GM12892 (cell line): ENCODE measurements around the gene SLCO4C1. TPM values are rescaled to one million over a fixed set of nuclear protein-coding genes. Genes with fewer than 3 reads are reported as not detected.
A peak's percentile ranks its signal among the peaks of the same experiment; 100 is the strongest.
"Not testable (repeated sequence)": the region's sequence is repeated elsewhere in the genome, so short reads cannot be mapped to it uniquely, and the experiment has no call there.

Experiments
- DNase-seq: peaks from one replicate; pipeline ENCODE4 v3.0.0; 2011; ENCODE audit not compliant: insufficient read length
- FAIRE-seq: peaks from 2 replicates; lab custom pipeline; 2011; peaks lifted over from hg19 to GRCh38; lab: Jason Lieb, UNC
- POLR2A ChIP-seq: IDR thresholded peaks from 2 replicates; pipeline ENCODE4 v1.6.1; 2011; ENCODE audit warnings: low read depth, low read length, control low read depth
- POLR2AphosphoS5 ChIP-seq: IDR thresholded peaks from 2 replicates; pipeline ENCODE4 v1.6.1; 2011; ENCODE audit warnings: low read depth, low read length, control low read depth
- TAF1 ChIP-seq: IDR thresholded peaks from 2 replicates; pipeline ENCODE4 v1.6.1; 2011; ENCODE audit warnings: low read depth, mild to moderate bottlenecking, control low read depth, low read length, borderline replicate concordance
- polyA plus RNA-seq: library from polyadenylated mRNA; unstranded; fragments of >200 nt; gene quantifications from one replicate; pipeline ENCODE4 v1.2.1, GENCODE V29; 2012; ENCODE audit warnings: missing spikeins, inconsistent platforms; ENCODE audit not compliant: missing spikeins

SLCO4C1 gene, protein sequence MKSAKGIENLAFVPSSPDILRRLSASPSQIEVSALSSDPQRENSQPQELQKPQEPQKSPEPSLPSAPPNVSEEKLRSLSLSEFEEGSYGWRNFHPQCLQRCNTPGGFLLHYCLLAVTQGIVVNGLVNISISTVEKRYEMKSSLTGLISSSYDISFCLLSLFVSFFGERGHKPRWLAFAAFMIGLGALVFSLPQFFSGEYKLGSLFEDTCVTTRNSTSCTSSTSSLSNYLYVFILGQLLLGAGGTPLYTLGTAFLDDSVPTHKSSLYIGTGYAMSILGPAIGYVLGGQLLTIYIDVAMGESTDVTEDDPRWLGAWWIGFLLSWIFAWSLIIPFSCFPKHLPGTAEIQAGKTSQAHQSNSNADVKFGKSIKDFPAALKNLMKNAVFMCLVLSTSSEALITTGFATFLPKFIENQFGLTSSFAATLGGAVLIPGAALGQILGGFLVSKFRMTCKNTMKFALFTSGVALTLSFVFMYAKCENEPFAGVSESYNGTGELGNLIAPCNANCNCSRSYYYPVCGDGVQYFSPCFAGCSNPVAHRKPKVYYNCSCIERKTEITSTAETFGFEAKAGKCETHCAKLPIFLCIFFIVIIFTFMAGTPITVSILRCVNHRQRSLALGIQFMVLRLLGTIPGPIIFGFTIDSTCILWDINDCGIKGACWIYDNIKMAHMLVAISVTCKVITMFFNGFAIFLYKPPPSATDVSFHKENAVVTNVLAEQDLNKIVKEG
- polyA plus RNA-seq, result 0.21 TPM

DNA sequence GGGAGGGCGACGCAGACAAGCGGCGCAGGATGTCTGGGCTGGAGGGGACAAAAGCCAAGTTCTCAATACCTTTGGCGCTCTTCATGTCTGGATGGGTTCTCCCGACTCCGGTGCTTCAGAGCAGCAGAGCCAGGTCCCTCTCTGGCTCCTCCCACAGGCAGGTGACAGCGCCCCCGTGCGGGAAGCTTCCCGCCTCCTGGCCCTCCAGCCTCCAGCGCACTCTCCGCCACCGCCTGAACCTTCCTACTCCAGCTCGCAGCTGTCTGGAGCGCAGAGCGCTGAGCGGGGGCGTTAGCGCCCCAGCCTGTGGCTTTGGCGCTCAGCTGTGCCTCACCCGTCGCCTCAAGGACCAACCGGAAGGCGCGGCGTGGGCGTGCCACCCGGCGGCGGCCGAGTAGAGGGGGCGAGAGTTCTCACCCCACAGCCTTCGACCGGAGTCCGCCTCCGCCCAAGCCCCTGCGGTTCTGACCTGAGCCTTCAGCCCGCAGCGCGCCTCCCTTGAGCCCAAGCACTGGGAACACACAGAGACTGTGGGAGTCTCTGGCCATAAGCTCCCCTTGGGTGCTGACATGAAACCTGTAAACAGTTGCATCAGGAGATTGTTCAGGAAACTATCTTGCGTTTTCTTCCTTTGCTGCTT lies at the start of gene SLCO4C1:
TSS of gene SLCO4C1 (minus strand) at position 107 of the 640 bp plus-strand sequence. CDS start at position 85, 22 bp downstream.
- peak; percentile 97 for FAIRE-seq
- TF ChIP-seq POLR2A (no peak), TAF1 (no peak), POLR2AphosphoS5 (no peak)
- peak; percentile 59 for DNase-seq

DNA sequence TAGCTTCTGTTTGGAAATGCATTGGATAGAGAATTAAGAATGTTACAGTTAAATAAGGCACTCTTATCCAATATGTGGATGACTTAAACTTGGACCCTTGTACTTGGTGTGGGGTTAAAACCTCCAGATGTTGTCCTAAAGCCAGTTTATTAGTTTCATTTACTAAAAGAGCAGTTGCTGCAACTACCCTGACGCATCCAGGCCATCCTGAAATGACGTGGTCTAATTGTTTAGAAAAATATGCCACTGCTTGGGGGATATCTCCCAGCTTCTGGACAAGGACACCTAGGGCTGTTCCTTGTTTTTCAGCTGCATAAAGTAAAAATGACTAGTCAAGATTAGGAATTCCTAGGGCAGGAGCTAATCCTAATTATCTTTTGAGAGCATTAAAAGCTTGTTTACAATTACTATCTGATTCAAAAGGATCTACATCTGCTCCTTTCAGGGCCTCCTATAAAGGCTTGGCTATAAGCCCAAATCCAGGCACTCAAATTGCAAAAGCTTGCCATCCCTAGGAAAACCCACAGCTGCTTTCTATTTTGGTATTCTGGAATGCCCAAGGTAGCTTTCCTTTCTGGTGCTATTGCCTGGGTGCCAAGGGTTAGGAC lies 45.7 kb upstream of the SLCO4C1 start:
- TF ChIP-seq POLR2A, result no peak
- no peak for TF ChIP-seq TAF1
- no peak for TF ChIP-seq POLR2AphosphoS5
- FAIRE-seq (no peak), DNase-seq (no peak)

DNA sequence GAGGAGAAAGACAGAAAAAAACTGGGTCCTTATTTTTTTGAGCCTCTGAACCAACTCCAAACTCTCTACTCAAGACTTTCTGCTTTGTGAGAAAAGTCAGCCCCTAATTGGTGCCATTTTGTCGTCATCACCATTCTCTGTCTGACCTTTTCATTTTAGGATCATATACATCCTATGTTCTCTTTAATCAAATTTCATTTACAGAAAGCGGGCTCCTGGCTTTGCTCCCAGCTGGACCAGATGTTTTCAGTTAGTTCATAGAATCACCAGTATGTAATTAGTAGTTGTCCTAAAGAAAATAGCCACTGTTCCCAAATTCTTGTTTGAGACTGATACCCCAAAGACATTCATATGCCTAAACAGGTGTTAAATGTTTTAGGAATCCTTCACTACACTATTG lies 28.6 kb upstream of the SLCO4C1 start:
- DNase-seq (no peak), FAIRE-seq (no peak)

DNA sequence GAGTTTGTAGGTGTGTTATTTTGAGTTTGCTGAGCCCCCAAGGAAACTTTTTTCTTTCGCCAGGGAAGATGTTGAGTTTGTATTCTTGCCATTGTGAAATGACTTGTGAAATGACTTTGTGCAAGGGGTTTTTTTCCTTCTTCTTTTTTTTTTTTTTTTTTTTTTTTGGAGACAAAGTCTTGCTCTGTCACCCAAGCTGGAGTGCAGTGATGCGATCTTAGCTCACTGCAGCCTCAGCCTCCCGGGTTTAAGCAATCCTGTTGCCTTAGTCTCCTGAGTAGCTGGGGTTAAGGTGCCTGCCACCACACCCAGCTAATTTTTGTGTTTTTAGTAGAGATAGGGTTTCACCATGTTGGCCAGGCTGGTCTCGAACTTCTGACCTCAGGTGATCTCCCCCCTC lies 22.7 kb upstream of the SLCO4C1 start:
- not testable (repeated sequence) for DNase-seq, FAIRE-seq

More for the DNA sequence above, 28.6 kb upstream of the SLCO4C1 start:
- TF ChIP-seq TAF1 (no peak), POLR2AphosphoS5 (no peak), POLR2A (no peak)

DNA sequence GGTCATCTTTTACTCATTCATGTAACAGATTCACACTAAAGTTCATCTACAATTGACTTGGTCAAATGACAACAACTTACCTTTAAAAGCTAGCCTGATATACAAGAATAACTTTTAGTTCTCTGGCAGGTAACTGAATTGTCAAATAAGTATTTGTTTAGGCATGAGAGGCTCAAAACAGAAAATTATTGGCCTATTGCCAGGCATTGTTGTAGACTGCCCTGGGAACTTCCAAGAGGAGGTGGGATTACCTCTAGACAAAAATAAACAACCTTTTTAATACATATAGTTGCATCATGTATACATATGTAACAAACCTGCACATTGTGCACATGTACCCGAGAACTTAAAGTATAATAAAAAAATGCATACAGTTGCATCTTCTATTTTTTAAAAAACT lies 18.2 kb upstream of the SLCO4C1 start:
- FAIRE-seq, result no peak
- no peak for TF ChIP-seq POLR2A
- no peak for TF ChIP-seq POLR2AphosphoS5
- no peak for TF ChIP-seq TAF1
- DNase-seq, result no peak

DNA sequence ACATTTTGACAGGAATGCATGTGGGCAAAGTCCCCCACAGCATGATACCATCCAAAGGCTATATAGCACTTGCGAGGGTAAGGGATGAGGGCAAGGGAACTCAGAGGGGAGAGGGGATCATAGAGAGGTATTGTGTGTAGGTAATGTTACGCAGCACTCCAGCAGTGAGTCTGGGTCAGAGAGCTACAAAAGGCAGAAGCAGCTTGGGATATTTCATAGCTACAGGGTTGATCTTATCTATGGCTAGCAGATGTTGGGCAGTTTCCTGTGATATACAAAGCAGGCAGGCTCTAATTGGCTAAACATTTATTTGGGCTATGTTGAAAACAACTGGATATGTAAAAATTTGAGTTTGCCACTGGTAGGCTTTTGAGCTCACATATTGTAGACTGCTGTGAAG lies 17.8 kb upstream of the SLCO4C1 start:
- no peak for TF ChIP-seq POLR2AphosphoS5
- TF ChIP-seq TAF1, result no peak
- TF ChIP-seq POLR2A, result no peak

DNA sequence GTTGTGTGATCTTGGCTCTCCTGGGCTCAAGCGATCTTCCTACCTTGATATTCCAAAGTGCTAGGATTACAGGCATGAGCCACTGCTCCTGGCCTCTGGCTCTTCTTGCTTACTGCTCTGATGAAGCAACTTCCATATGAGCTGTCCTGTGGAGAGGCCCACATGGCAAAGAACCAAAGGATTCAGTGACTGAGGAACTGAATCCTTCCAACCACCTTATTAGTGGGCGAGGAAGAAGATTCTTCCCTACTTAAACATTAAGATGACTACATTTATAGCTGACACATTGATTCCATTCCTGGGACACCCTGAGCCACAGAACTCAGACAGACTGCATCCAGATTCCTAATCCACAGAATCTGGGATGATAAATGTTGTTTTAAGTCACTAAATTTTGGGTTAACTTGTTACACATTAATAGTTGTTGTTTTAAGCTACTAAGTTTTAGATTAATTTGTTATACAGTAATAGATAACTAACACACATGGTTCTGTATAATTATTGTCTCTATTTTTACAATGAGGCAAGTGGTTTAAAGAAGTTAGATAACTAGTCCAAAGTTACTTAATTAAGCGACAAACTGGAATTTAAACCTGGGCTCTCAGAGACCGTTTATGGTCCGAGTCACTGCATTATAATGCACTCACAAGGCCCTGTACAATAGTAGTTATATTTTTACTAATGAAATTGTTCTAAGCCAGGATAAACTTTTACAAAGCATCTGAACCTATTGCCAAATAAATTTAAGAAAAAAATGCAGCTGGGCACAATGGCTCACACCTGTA lies 16.7 kb upstream of the SLCO4C1 start:
- TF ChIP-seq POLR2A, result no peak
- no peak for TF ChIP-seq POLR2AphosphoS5
- TF ChIP-seq TAF1, result no peak
- DNase-seq (no peak), FAIRE-seq (no peak)

More for the DNA sequence above, 17.8 kb upstream of the SLCO4C1 start:
- no peak for DNase-seq
- FAIRE-seq, result no peak

DNA sequence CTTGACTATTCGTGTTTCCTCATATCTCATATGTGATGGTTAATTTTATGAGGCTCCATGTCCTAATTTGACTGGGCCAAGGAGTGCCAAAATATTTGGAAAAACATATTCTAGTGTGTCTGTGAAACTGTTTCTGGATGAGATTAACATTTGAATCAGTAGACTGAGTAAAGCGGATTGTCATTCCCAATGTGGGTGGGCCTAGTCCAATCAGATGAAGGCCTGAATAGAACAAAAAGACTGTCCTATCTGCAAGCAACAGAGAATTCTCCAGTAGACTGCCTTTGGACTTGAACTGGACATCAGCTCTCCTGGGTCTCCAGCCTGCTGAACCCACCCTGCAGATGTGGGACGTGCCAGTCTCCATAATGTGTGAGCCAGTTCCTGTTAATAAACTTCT lies 13.5 kb upstream of the SLCO4C1 start:
- DNase-seq, result no peak
- TF ChIP-seq POLR2A (no peak), POLR2AphosphoS5 (no peak)
- FAIRE-seq, result no peak

DNA sequence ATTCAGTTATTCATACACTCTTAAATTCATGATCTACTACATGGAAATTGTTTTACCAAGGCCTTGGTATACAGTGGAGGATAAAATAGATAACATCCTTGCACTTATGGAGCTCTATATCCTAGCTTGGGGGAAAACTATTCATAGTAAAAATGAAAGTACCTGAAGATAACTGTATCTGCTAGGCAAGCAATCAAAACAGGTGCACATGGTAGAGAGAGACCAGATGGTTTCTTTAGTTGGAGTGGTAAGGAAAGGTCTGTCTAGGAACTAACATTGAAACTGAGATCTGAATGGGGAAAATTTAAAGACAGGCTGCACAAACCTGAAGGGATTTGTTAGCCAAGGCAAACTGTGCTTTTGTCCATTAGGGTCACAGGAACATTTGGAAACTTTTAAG lies 11.1 kb upstream of the SLCO4C1 start:
- TF ChIP-seq POLR2A, result no peak
- no peak for TF ChIP-seq POLR2AphosphoS5
- no peak for TF ChIP-seq TAF1
- DNase-seq, result no peak
- FAIRE-seq, result no peak

DNA sequence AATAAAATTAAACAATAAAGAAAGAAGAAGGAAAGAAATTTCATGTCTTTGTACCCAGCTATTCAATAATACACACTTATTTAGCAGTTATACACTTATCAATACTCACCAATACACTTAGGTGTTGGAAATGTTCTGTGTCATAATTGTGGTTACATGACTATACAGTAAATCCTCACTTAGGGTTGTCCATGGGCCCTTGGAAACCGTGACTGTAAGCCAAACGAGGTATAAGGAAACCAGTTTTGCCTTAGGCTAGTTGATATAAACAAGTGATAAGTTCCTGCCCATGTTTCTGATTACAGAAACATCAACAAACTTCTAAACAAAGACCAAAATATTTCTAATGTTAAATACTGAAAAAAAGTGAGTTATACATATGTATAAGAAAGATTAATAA lies 10.0 kb upstream of the SLCO4C1 start:
- FAIRE-seq (no peak), DNase-seq (no peak)

More for the DNA sequence above, 10.0 kb upstream of the SLCO4C1 start:
- TF ChIP-seq POLR2A (no peak), TAF1 (no peak), POLR2AphosphoS5 (no peak)
